ENCODE data around the gene TMEM63B. TPM values are rescaled to one million over a fixed set of nuclear protein-coding genes. Genes with fewer than 3 reads are reported as not detected.

Gene TMEM63B
- total and polyA plus RNA-seq, 9 of the 15 experiments (the other 6 are each of a cell fraction or from before 2014, with no cell fraction given), result 0.14 to 39.4 (median 14.4) TPM

GRCh38 chr6:44166116-44166515 lies 38.8 kb downstream of the TMEM63B start (continued):
- no peak for TF ChIP-seq VEZF1 (CRISPR knock-in tag; IDR thresholded peaks at IDR 0.05)
- TF ChIP-seq NR4A1 (CRISPR knock-in tag; IDR thresholded peaks at IDR 0.05), result no peak
- TF ChIP-seq NR4A1 (tag; IDR thresholded peaks at IDR 0.05), result no peak
- no peak for TF ChIP-seq FOXJ2 (tag; IDR thresholded peaks at IDR 0.05)
- TF ChIP-seq ESRRB (CRISPR knock-in tag; IDR thresholded peaks at IDR 0.05; ENCODE audit: borderline replicate concordance), result no peak
- no peak for TF ChIP-seq PCBP2 (IDR thresholded peaks at IDR 0.05; ENCODE audit: low read depth, low read length, poor library complexity, severe bottlenecking)

- Histone ChIP-seq H3K4me2 (ENCODE audit: insufficient read depth, low read length) (peak overlapping the region; percentile 9), H4K20me1 (replicated peaks; ENCODE audit: control insufficient read depth, insufficient read depth, low read length) (no peaks in the 10 kb centered on the region), H3K9me1 (ENCODE audit: control insufficient read depth, insufficient read depth, low read length) (no peaks in the 10 kb centered on the region), H3K79me2 (ENCODE audit: control insufficient read depth, insufficient read depth, low read length) (no peaks in the 10 kb centered on the region), H3K9ac (ENCODE audit: insufficient read depth in 1 of 2, low read depth in 2 of 2, low read length in 2 of 2) (peak overlapping the region; percentile 22 to 63; a peak in 2 of 4 replicates), H2AFZ (ENCODE audit: low read depth, low read length) (peak overlapping the region; percentile 71), H3K27me3 (ENCODE audit: control insufficient read depth in 2 of 2, insufficient read depth in 2 of 2, low read length in 2 of 2) (peaks cover 3 to 14% of the 10 kb centered on the region in 2 experiments; a peak in 3 of 5 replicates), H3K36me3 (ENCODE audit: control insufficient read depth, insufficient read depth, low read length) (no peaks in the 10 kb centered on the region), H3K4me3 (no peak overlapping the region), H3K9me3 (replicated peaks; ENCODE audit: control insufficient read depth, insufficient read depth, low read depth, low read length) (no peaks in the 10 kb centered on the region), H3K27ac (ENCODE audit: extremely low read depth, low read depth, low read length) (no peak overlapping the region), H3K4me1 (replicated peaks in 1 of 2; ENCODE audit: control insufficient read depth in 2 of 2, insufficient read depth in 2 of 2, low read length in 2 of 2) (peaks cover 5 to 18% of the 10 kb centered on the region in 2 experiments; a peak in 4 of 5 replicates)
- ChIA-PET POLR2A (interaction anchor here (0.8 to 1.3 kb wide), 3 partner anchors 9 to 80 kb away, joined by 4 to 5 read pairs (median 4); partner anchors contain the start of gene HSP90AB1), CTCF (ENCODE audit: low intra/inter-chr PET ratio) (no interaction called here)
- in situ Hi-C loops (cut with MboI), result no loop called here
- WGBS (ENCODE audit: insufficient coverage, low coverage, missing lambda C conversion rate), result 20% methylated on average over 13 of the region's 16 CpGs
- DNase-seq (ENCODE audit: extremely low read depth in 1 of 4, low spot score in 3 of 4), result peak; percentile 51 to 70 (median 56)
- peak; percentile 78 for ATAC-seq
- FAIRE-seq, result no peak
- no TSS peak for BruUV-seq (replicated peaks)
- intact Hi-C loops (cut with micrococcal nuclease), result no loop called here
- TF ChIP-seq ETV1 (tag; conservative IDR thresholded peaks at IDR 0.05; ENCODE audit: low read depth) (peak; percentile 63), ZNF395 (CRISPR knock-in tag; IDR thresholded peaks at IDR 0.05) (0 out of 2 replicates have a peak, but pooled peaks have one; percentile 46), HMBOX1 (IDR thresholded peaks at IDR 0.05) (peak; percentile 76; the same call in 1 of the 2 replicates)
These were observed 39.3 kb downstream of the TMEM63B start for GRCh38 chr6:44166591-44167184.
